PFSK-1 (cell line): ENCODE measurements around the gene TMEM14A.

Source experiments
- FOXP2 ChIP-seq: optimal IDR thresholded peaks from 2 replicates; pipeline ENCODE3; 2011; ENCODE audit warnings: borderline replicate concordance, control low read depth, inconsistent platforms; ENCODE audit not compliant: insufficient read depth; ENCODE audit errors: extremely low read length, extremely low read depth
- POLR2AphosphoS5 ChIP-seq: IDR thresholded peaks from 2 replicates; pipeline ENCODE4 v1.6.1; 2012; ENCODE audit warnings: low read depth, mild to moderate bottlenecking, control low read depth, low read length, moderate library complexity
- SIN3A ChIP-seq: IDR thresholded peaks from 2 replicates; pipeline ENCODE4 v1.6.1; 2012; ENCODE audit warnings: mild to moderate bottlenecking, low read length, moderate library complexity, borderline replicate concordance; ENCODE audit not compliant: insufficient read depth
- TAF1 ChIP-seq: IDR thresholded peaks from 2 replicates; pipeline ENCODE4 v1.6.1; 2012; ENCODE audit warnings: low read length, control low read depth, borderline replicate concordance; ENCODE audit not compliant: insufficient read depth
- TF ChIP-seq, protein P1 (sequence below), 2 experiments: IDR thresholded peaks; 2 replicates each; pipeline versions ENCODE4 v1.6.1 to v1.8.0; 2011 to 2012; ENCODE audit warnings: low read depth in 2 of 2, low read length in 2 of 2, control low read depth in 1 of 2, inconsistent platforms in 1 of 2, mild to moderate bottlenecking in 1 of 2, moderate library complexity in 1 of 2; ENCODE audit not compliant: insufficient read depth in 1 of 2

DNA sequence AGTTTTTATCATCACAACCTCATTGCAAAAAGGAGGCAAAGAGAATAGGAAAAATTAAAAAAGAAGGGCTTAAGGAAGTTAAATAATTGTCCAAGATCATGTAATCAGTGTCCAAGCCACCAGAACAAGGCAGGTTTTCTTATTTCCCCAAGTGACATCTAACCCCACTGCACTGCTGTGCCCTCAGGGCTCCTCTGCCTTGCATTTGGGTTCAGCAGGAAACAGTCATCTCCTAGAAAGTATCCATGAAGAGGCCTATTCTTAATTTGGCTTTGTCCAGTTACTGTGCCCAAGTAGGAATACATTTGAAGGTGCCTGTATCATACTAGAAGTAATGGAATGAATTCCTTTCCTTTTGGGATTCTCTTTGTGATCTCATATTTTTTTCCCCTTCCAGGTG is 10.5 kb downstream of the TMEM14A start:
- TF ChIP-seq, protein P1, sequence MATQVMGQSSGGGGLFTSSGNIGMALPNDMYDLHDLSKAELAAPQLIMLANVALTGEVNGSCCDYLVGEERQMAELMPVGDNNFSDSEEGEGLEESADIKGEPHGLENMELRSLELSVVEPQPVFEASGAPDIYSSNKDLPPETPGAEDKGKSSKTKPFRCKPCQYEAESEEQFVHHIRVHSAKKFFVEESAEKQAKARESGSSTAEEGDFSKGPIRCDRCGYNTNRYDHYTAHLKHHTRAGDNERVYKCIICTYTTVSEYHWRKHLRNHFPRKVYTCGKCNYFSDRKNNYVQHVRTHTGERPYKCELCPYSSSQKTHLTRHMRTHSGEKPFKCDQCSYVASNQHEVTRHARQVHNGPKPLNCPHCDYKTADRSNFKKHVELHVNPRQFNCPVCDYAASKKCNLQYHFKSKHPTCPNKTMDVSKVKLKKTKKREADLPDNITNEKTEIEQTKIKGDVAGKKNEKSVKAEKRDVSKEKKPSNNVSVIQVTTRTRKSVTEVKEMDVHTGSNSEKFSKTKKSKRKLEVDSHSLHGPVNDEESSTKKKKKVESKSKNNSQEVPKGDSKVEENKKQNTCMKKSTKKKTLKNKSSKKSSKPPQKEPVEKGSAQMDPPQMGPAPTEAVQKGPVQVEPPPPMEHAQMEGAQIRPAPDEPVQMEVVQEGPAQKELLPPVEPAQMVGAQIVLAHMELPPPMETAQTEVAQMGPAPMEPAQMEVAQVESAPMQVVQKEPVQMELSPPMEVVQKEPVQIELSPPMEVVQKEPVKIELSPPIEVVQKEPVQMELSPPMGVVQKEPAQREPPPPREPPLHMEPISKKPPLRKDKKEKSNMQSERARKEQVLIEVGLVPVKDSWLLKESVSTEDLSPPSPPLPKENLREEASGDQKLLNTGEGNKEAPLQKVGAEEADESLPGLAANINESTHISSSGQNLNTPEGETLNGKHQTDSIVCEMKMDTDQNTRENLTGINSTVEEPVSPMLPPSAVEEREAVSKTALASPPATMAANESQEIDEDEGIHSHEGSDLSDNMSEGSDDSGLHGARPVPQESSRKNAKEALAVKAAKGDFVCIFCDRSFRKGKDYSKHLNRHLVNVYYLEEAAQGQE (IDR thresholded peaks at IDR 0.05; ENCODE audit: insufficient read depth in 1 of 2, low read depth in 2 of 2, low read length in 2 of 2): no peak
- TF ChIP-seq TAF1: no peak
- no peak for TF ChIP-seq POLR2AphosphoS5
- no peak for TF ChIP-seq SIN3A
- TF ChIP-seq FOXP2: no peak
